Keratinocyte (primary cell): Measurements from ENCODE around the gene ZNF19.

Source experiments
- EZH2 ChIP-seq: IDR thresholded peaks from one replicate; pipeline ENCODE4 v1.6.1; 2012; ENCODE audit warnings: inconsistent platforms, mild to moderate bottlenecking, low read length, moderate library complexity
- TF ChIP-seq, protein P1 (sequence below), 3 experiments: IDR thresholded peaks in 1 of 3; conservative IDR thresholded peaks in 1 of 3; optimal IDR thresholded peaks in 1 of 3; 2 replicates in 2 of 3; 3 replicates in 1 of 3; pipeline versions ENCODE3 to v1.5.1; 2011; ENCODE audit warnings: low read length in 3 of 3, mild to moderate bottlenecking in 3 of 3, moderate library complexity in 2 of 3, control low read depth in 1 of 3, inconsistent platforms in 1 of 3; ENCODE audit not compliant: insufficient read depth in 2 of 3; ENCODE audit errors: extremely low read depth in 1 of 3

GRCh38 chr16:71460236-71460635, 28.9 kb downstream of the ZNF19 start:
- TF ChIP-seq, protein P1, sequence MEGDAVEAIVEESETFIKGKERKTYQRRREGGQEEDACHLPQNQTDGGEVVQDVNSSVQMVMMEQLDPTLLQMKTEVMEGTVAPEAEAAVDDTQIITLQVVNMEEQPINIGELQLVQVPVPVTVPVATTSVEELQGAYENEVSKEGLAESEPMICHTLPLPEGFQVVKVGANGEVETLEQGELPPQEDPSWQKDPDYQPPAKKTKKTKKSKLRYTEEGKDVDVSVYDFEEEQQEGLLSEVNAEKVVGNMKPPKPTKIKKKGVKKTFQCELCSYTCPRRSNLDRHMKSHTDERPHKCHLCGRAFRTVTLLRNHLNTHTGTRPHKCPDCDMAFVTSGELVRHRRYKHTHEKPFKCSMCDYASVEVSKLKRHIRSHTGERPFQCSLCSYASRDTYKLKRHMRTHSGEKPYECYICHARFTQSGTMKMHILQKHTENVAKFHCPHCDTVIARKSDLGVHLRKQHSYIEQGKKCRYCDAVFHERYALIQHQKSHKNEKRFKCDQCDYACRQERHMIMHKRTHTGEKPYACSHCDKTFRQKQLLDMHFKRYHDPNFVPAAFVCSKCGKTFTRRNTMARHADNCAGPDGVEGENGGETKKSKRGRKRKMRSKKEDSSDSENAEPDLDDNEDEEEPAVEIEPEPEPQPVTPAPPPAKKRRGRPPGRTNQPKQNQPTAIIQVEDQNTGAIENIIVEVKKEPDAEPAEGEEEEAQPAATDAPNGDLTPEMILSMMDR (optimal IDR thresholded peaks at IDR 0.05 in 1 of 3, IDR thresholded peaks at IDR 0.05 in 1 of 3, conservative IDR thresholded peaks at IDR 0.05 in 1 of 3; ENCODE audit: extremely low read depth in 1 of 3, insufficient read depth in 2 of 3, low read length in 3 of 3): no peak
- no peak for TF ChIP-seq EZH2
